CD4-positive, alpha-beta T cell (primary cell): Measurements from ENCODE around the gene ABLIM1. TPM values are rescaled to one million over a fixed set of nuclear protein-coding genes. Genes with fewer than 3 reads are reported as not detected.

Source experiments
- ATAC-seq: fragments of 200-7000 bp; cut with Tn5 transposase; one replicate; pipeline ENCODE4 v1.10.0; 2022; ENCODE audit warnings: mild to moderate bottlenecking; ENCODE audit not compliant: poor library complexity
- CTCF ChIA-PET: fragments of 350-600 bp; sonication (Branson Sonifier 250); formaldehyde crosslinking; loops from one replicate; lab custom pipeline; 2021; ENCODE audit warnings: antibody characterized with exemption, inconsistent platforms; lab: Charles Lee
- POLR2A ChIA-PET: fragments of 350-600 bp; sonication (Branson Sonifier 250); formaldehyde crosslinking; loops from one replicate; lab custom pipeline; 2021; ENCODE audit warnings: antibody characterized with exemption, inconsistent platforms; lab: Charles Lee
- DNase-seq, 14 experiments: peaks; one replicate each; pipeline ENCODE4 v3.0.0-alpha.2; 2013 to 2020; ENCODE audit warnings: mixed read lengths in 2 of 14
- H3K27ac ChIP-seq, 2 donors: one replicate each; pipeline versions ENCODE4 v1.5.1 to v1.7.0; 2013; ENCODE audit warnings: low read length in 2 of 2, low read depth in 1 of 2, mild to moderate bottlenecking in 1 of 2
- H3K27me3 ChIP-seq, 2 experiments: 1 replicate in 1 of 2; 2 replicates in 1 of 2; pipeline versions ENCODE4 v1.6.1 to v1.7.0; 2013; ENCODE audit warnings: low read length in 2 of 2, control low read depth in 1 of 2, mild to moderate bottlenecking in 1 of 2, moderate library complexity in 1 of 2; ENCODE audit not compliant: insufficient read depth in 2 of 2, control insufficient read depth in 1 of 2
- H3K36me3 ChIP-seq: one replicate; pipeline ENCODE4 v1.6.1; 2013; ENCODE audit warnings: low read length, control low read depth; ENCODE audit not compliant: insufficient read depth
- H3K4me1 ChIP-seq: one replicate; pipeline ENCODE4 v1.6.1; 2013; ENCODE audit warnings: low read length, control low read depth; ENCODE audit not compliant: insufficient read depth
- H3K4me3 ChIP-seq: one replicate; pipeline ENCODE4 v1.5.1; 2013; ENCODE audit warnings: mild to moderate bottlenecking, low read length, moderate library complexity
- H3K9me3 ChIP-seq, 2 experiments: 1 replicate in 1 of 2; 2 replicates in 1 of 2; pipeline versions ENCODE4 v1.6.1 to v1.7.0; 2013; ENCODE audit warnings: low read length in 2 of 2, mild to moderate bottlenecking in 2 of 2, control low read depth in 1 of 2, moderate library complexity in 1 of 2; ENCODE audit not compliant: control insufficient read depth in 1 of 2, insufficient read depth in 1 of 2
- H3K27ac Mint-ChIP-seq: one replicate; pipeline ENCODE4 v1.8.0; 2020; ENCODE audit warnings: mixed read lengths
- H3K27me3 Mint-ChIP-seq: one replicate; pipeline ENCODE4 v1.8.0; 2021; ENCODE audit warnings: mixed read lengths
- H3K36me3 Mint-ChIP-seq: one replicate; pipeline ENCODE4 v1.8.0; 2021; ENCODE audit warnings: low read depth, mixed read lengths
- H3K4me1 Mint-ChIP-seq: one replicate; pipeline ENCODE4 v1.8.0; 2021; ENCODE audit warnings: low read depth, mixed read lengths
- H3K4me3 Mint-ChIP-seq: one replicate; pipeline ENCODE4 v1.8.0; 2020; ENCODE audit warnings: mild to moderate bottlenecking, mixed read lengths
- H3K9me3 Mint-ChIP-seq: one replicate; pipeline ENCODE4 v1.8.0; 2020; ENCODE audit warnings: mixed read lengths
- CTCF ChIP-seq: fragments of 200-600 bp; IDR thresholded peaks from one replicate; pipeline ENCODE4 v1.8.0; 2022; ENCODE audit warnings: antibody characterized with exemption, mild to moderate bottlenecking
- intact Hi-C, 2 experiments: fragments of 100-400 bp; cut with DNase I in 1 of 2; cut with micrococcal nuclease in 1 of 2; formaldehyde crosslinking; loops; one replicate each; pipeline versions ENCODE4 v1.15.1 to v1.9.0; 2023 to 2025; cut with DNase I, micrococcal nuclease
- total RNA-seq, 174 experiments: library from RNA in 2 of 174; stranded (reverse) in 2 of 174; gene quantifications; one replicate each; pipeline ENCODE4 v1.2.3 and lab custom pipeline; 2021 to 2026

ABLIM1 gene
- total RNA-seq, 2 experiments from 2014 or later: 217 to 224 TPM

GRCh38 chr10:114573330-114574045, 84.6 kb downstream of the ABLIM1 start:
- H3K36me3 ChIP-seq: no peaks in the 10 kb centered on the region
- H3K27ac Mint-ChIP-seq: no peak overlapping the region
- H3K27ac ChIP-seq: no peak overlapping the region
- TF ChIP-seq CTCF: no peak
- intact Hi-C loops: no loop called here
- no peaks in the 10 kb centered on the region for H3K9me3 Mint-ChIP-seq
- H3K27me3 ChIP-seq: no peaks in the 10 kb centered on the region
- ChIA-PET POLR2A (no interaction called here), CTCF (no interaction called here)
- H3K4me3 Mint-ChIP-seq: no peak overlapping the region
- no peak for DNase-seq
- no peaks in the 10 kb centered on the region for H3K36me3 Mint-ChIP-seq
- H3K4me1 ChIP-seq: no peaks in the 10 kb centered on the region
- H3K27me3 Mint-ChIP-seq: no peaks in the 10 kb centered on the region
- H3K9me3 ChIP-seq: no peaks in the 10 kb centered on the region
- H3K4me3 ChIP-seq: no peak overlapping the region
- ATAC-seq: no peak
- H3K4me1 Mint-ChIP-seq: no peaks in the 10 kb centered on the region

- Mint-ChIP-seq H3K27ac (no peak overlapping the region), H3K27me3 (no peaks in the 10 kb centered on the region), H3K4me1 (no peaks in the 10 kb centered on the region), H3K36me3 (no peaks in the 10 kb centered on the region), H3K4me3 (no peak overlapping the region), H3K9me3 (no peaks in the 10 kb centered on the region)
- POLR2A ChIA-PET: no interaction called here
- H3K4me1 ChIP-seq: no peaks in the 10 kb centered on the region
- no peak overlapping the region for H3K27ac ChIP-seq
- ATAC-seq: no peak
- intact Hi-C loops: no loop called here
- no peak for TF ChIP-seq CTCF
- no peaks in the 10 kb centered on the region for H3K36me3 ChIP-seq
- no peak for DNase-seq
- CTCF ChIA-PET: interaction anchor here (0.9 kb wide), 1 partner anchor 17 kb away, joined by 3 read pairs; no protein-coding TSS in a partner anchor
- H3K27me3 ChIP-seq: no peaks in the 10 kb centered on the region
- H3K9me3 ChIP-seq: no peaks in the 10 kb centered on the region
- H3K4me3 ChIP-seq: no peak overlapping the region
Observed at GRCh38 chr10:114571316-114571999, 86.6 kb downstream of the ABLIM1 start.

GRCh38 chr10:114566064-114566463, 92.0 kb downstream of the ABLIM1 start:
- Histone ChIP-seq H3K4me1 (no peaks in the 10 kb centered on the region), H3K4me3 (no peak overlapping the region), H3K27ac (no peak overlapping the region), H3K36me3 (no peaks in the 10 kb centered on the region), H3K27me3 (no peaks in the 10 kb centered on the region), H3K9me3 (no peaks in the 10 kb centered on the region)
- DNase-seq: no peak
- Mint-ChIP-seq H3K27ac (no peak overlapping the region), H3K9me3 (no peaks in the 10 kb centered on the region), H3K36me3 (no peaks in the 10 kb centered on the region), H3K4me3 (no peak overlapping the region), H3K27me3 (no peaks in the 10 kb centered on the region), H3K4me1 (no peaks in the 10 kb centered on the region)
- ChIA-PET POLR2A (no interaction called here), CTCF (interaction anchor here (1.4 kb wide), 1 partner anchor 95 kb away, joined by 4 read pairs; no protein-coding TSS in a partner anchor)
- TF ChIP-seq CTCF: no peak
- ATAC-seq: no peak
- intact Hi-C loops: no loop called here
